ENCODE measurements around the gene FCGBP.
"Not testable (repeated sequence)": the region's sequence is repeated elsewhere in the genome, so short reads cannot be mapped to it uniquely, and the experiment has no call there.

The FCGBP gene

GRCh38 chr19:39917561-39918182 is 16.8 kb downstream of the FCGBP start:
- DNase-seq (ENCODE audit: low read depth, low spot score), result no peak

DNA sequence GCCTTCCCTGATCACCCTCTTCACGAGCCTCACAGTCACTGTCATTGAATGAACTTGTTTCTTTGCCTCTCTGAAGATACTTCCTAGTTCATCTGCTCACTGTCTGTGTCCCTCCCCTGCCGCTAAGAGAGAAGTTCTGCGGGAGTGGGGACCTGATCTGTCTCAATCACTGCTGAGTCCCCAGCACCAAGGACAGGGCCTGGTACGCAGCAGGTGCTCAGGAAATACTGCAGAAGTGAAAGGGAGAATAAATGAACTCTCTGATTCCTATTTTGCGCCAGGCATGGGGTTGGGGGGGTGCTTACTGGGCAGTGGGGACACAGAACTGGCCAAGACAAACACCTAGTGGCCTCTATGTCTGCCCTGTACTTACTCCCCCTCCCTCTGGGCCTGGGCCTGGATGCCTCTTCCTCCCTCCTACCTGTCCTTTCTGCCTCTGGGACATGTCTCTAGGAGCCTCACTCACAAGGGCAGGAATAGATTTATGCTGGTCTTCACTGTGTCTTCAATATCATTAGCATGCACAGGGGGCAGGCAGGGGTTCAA is 17.5 kb downstream of the FCGBP start:
- DNase-seq (ENCODE audit: low read depth, low spot score), result no peak

DNA sequence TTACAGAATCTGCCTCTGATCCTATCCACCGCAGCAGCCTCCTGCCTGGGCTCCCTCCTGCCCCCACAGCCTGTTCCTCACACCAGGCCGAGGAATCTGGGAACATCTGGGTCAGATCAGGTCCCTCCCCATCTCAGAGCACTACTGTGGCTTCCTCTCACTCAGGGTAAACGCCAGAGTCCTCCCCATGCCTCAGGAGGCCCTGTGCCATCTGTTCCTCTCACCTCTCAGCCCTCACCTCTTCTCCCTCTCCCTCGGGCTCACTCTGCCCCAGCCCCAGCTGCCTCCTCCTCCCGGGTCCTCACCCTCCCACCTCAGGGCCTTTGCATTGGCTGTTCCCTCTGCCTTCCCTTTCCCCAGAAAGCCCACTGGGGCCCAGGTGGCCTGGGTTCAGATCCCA is 18.2 kb downstream of the FCGBP start:
- no peak for DNase-seq (ENCODE audit: low read depth, low spot score)

- DNase-seq (ENCODE audit: low read depth, low spot score), result no peak
Observed at GRCh38 chr19:39915848-39916215, 18.6 kb downstream of the FCGBP start.

- no peak for DNase-seq (ENCODE audit: low read depth, low spot score)
Observed at GRCh38 chr19:39915101-39915847, 19.2 kb downstream of the FCGBP start.

- DNase-seq (ENCODE audit: low read depth, low spot score), result no peak
Observed at GRCh38 chr19:39913682-39914333, 20.6 kb downstream of the FCGBP start.

DNA sequence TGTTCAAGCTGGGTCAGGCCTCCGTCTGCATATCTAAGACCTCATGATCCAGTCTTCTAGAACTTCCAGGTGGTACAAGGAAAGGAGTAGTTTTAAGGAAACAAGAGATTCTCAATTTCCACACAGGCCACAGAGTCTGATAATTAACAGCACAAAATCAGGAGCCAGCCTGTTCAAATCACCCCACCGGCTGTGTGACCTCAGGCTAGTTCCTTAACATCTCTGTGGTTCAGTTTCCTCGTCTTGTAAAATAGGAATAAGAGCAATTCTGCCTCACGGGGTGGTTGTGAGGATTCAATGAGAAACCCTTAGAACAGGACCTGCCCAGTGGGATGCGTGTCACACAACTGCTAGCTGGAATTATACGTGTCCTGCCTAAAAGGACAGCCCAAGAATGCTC is 25.6 kb downstream of the FCGBP start:
- DNase-seq (ENCODE audit: low read depth, low spot score), result no peak

GRCh38 chr19:39906820-39907611 is 27.4 kb downstream of the FCGBP start:
- DNase-seq (ENCODE audit: low read depth, low spot score), result no peak

- DNase-seq (ENCODE audit: low read depth, low spot score), result no peak
Observed at GRCh38 chr19:39906283-39906682, 28.2 kb downstream of the FCGBP start.

GRCh38 chr19:39903486-39904091 is 30.8 kb downstream of the FCGBP start:
- DNase-seq (ENCODE audit: low read depth, low spot score), result not testable (repeated sequence)

GRCh38 chr19:39902326-39902725 is 32.1 kb downstream of the FCGBP start:
- DNase-seq (ENCODE audit: low read depth, low spot score), result not testable (repeated sequence)

DNA sequence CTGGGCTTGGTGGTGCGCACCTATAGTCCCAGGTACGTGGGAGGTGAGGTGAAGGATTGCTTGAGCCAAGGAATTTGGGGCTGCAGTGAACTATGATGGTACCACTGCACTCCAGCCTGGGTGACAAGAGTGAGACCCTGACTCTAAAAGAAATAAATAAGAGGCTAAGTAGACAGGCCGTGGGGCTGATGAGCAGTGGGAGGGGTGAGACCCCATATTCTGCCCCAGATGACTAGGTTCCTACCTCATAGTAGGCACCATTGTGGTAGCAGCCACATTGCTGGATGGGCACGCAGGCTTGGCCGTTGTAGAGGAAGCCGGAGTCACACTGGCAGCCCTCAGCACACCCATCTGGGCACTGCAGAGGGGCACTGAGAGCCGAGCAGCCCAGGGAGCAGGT is 32.8 kb downstream of the FCGBP start:
- not testable (repeated sequence) for DNase-seq (ENCODE audit: low read depth, low spot score)

DNA sequence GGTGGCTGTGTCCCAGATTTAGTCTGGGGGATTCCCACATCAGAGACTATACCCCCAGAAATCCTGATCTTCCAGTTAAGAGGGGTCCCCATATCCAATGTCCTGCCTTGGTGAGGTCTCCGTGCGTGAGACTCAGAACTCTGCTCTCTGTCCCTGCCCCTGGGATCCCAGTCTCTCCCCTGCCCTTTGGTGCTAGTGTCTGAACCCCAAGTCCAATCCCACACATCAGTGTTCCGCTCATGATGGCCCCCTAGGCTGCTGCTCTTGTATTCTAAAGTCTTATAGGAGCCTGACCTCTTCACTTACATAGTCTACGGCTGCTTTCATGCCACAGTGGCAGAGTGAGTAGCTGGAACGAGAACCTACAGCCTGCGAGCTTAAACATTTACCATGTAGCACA is 35.6 kb downstream of the FCGBP start:
- DNase-seq (ENCODE audit: low read depth, low spot score), result not testable (repeated sequence)

DNA sequence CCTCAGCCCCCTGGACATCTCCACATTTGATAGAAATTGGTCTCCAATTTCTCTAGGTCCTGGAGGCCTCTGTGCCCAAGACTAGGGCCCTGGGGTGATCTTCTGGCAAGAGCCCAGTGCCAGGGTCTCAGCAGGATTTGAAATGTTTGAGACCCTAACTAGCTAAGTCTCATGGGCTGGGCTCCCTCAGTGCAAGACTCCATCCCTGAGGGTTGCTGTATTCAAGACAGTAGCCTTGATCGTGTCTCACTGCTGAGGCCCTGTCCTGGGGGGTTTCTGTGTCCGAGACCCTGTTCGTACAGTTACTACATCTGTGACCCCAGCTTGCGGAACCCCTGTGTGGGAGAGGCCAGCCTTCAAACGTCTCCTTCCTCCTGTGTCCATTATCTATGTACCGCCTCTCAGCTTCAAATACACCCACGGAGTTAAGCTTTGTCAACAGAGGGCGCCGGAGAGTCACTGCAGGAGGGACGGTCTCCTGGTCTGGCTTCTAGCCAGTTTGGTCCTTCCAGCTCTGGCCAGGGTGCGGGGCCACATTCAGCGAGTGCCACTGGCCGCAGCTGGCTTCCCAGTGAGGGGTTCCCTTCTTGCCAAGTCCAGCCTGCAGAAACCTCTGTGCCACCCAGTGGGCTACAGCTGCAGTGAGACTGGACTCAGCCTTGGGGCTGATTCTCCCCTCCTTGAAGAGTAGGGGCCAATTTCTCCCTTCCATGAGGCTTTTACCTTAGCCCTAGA is 36.8 kb downstream of the FCGBP start:
- not testable (repeated sequence) for DNase-seq (ENCODE audit: low read depth, low spot score)

GRCh38 chr19:39895096-39895495 is 39.3 kb downstream of the FCGBP start:
- DNase-seq (ENCODE audit: low read depth, low spot score), result not testable (repeated sequence)

GRCh38 chr19:39894236-39894606 is 40.2 kb downstream of the FCGBP start:
- DNase-seq (ENCODE audit: low read depth, low spot score), result not testable (repeated sequence)

DNA sequence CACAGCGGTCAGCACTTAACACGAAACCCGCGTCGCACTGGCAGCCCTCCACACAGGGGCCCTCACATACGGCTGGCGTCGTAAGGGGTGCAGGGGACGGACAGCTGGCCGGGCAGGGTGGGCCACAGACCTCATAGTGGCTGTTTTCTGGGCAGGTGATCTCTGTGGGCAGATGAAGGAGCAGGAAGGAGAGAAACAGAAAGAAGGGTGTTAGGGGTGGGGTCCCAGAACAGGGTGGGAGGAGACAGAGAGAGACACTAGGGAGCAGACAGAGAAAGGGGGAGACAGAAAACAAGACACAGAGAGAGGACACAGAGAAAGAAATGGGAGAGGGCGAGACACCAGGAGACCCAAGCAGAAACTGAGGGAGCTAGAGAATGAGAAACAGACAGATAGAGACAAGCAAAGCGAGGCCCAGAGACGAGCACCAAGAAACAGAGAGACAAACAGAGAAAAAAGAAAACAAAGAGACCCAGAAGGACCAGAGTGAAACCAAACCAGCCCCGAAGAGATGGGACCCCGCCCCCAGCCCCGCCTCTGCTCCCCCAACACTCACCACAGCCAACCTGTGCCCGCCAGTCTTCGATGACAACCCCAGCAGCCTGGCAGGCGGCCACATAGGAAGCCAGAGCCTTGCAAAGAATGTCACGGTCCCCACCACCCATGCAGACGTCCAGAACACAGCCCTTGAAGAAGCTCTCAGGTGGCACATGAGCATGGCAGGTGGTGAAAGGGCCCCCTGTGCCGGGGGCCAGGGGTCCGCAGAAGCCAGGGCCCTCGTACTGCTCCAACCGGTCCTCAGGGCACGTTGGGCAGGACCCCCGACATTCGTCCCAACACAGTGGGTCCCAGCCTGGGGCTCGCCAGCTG is 40.8 kb downstream of the FCGBP start:
- DNase-seq (ENCODE audit: low read depth, low spot score), result not testable (repeated sequence)

DNA sequence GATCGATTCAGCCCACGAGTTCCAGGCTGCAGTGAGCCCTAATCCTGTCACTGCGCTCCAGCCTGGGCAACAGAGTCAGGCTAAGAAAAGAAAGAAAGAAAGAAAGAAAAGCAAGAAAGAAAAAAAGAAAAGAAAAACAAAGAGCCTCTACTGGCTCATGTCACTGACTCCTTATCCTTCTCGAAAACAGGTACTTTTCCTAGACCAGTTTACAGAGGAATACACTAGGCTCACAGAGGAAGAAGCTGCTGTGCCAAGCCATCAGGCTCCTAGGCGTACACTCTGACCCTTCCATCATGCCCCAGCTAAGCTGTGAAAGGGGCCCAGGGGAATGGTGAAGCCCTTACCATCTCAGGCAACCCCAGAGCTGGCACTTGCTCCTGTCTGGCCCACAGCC is 41.9 kb downstream of the FCGBP start:
- not testable (repeated sequence) for DNase-seq (ENCODE audit: low read depth, low spot score)

DNA sequence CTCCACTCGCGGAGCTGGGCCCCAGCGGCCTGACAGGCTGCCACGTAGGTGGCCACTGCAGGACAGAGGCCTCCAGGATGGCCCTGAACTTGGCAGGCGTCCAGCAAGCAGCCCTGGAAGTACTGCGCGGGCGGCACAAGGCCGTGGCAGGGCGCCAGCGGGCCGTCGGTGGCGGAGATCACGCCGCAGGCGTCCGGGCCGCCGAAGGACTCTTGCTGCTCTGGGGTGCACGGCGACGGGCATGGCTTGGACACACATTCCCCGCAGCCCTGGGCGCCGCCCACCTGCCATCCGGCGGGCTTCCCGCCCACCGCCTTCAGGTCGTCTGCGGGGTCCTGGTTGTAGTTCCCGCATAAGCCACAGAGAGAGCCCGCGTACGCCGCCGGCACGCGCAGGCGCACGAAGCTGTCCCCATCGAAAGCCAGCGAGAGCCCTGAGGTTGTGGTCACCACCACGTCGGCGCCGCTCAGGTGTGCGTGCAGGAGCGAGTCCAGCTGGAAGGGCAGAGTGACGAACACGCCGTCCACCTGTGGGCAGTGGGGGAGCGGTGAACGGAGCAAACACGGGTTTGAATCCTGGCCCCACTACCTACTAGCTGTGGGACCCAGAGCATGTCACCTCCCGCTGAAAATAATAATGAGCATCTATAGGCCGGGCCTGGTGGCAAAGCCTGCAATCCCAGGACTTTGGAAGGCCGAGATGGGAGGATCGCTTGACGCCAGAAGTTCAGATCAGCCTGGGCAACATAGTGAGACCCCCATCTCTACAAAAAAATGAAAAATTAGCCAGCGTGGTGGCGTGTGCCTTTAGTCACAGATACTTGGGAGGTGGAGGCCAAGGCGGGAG is 42.6 kb downstream of the FCGBP start:
- not testable (repeated sequence) for DNase-seq (ENCODE audit: low read depth, low spot score)

Data from smooth muscle cell of the brain vasculature (primary cell).